PFSK-1 (cell line): ENCODE measurements around the gene RANGAP1.

ENCODE experiments used
- FOXP2 ChIP-seq: optimal IDR thresholded peaks from 2 replicates; pipeline ENCODE3; 2011; ENCODE audit warnings: borderline replicate concordance, control low read depth, inconsistent platforms; ENCODE audit not compliant: insufficient read depth; ENCODE audit errors: extremely low read length, extremely low read depth
- POLR2AphosphoS5 ChIP-seq: IDR thresholded peaks from 2 replicates; pipeline ENCODE4 v1.6.1; 2012; ENCODE audit warnings: low read depth, mild to moderate bottlenecking, control low read depth, low read length, moderate library complexity
- REST ChIP-seq, 2 experiments: IDR thresholded peaks; 2 replicates each; pipeline versions ENCODE4 v1.6.1 to v1.8.0; 2011 to 2012; ENCODE audit warnings: low read depth in 2 of 2, low read length in 2 of 2, control low read depth in 1 of 2, inconsistent platforms in 1 of 2, mild to moderate bottlenecking in 1 of 2, moderate library complexity in 1 of 2; ENCODE audit not compliant: insufficient read depth in 1 of 2
- SIN3A ChIP-seq: IDR thresholded peaks from 2 replicates; pipeline ENCODE4 v1.6.1; 2012; ENCODE audit warnings: mild to moderate bottlenecking, low read length, moderate library complexity, borderline replicate concordance; ENCODE audit not compliant: insufficient read depth
- TAF1 ChIP-seq: IDR thresholded peaks from 2 replicates; pipeline ENCODE4 v1.6.1; 2012; ENCODE audit warnings: low read length, control low read depth, borderline replicate concordance; ENCODE audit not compliant: insufficient read depth

The RANGAP1 gene

GRCh38 chr22:41263704-41264103, 22.3 kb downstream of the RANGAP1 start:
- TF ChIP-seq TAF1 (no peak), REST (IDR thresholded peaks at IDR 0.05; ENCODE audit: insufficient read depth in 1 of 2, low read depth in 2 of 2, low read length in 2 of 2) (no peak), SIN3A (no peak), FOXP2 (no peak), POLR2AphosphoS5 (no peak)

- TF ChIP-seq POLR2AphosphoS5: no peak
- no peak for TF ChIP-seq FOXP2
- no peak for TF ChIP-seq TAF1
- TF ChIP-seq SIN3A: no peak
- no peak for TF ChIP-seq REST (IDR thresholded peaks at IDR 0.05; ENCODE audit: insufficient read depth in 1 of 2, low read depth in 2 of 2, low read length in 2 of 2)
Measured at GRCh38 chr22:41262250-41262765, 23.7 kb downstream of the RANGAP1 start.

GRCh38 chr22:41261541-41262249, 24.3 kb downstream of the RANGAP1 start:
- TF ChIP-seq POLR2AphosphoS5 (no peak), REST (IDR thresholded peaks at IDR 0.05; ENCODE audit: insufficient read depth in 1 of 2, low read depth in 2 of 2, low read length in 2 of 2) (no peak), SIN3A (no peak), TAF1 (no peak), FOXP2 (no peak)

GRCh38 chr22:41260871-41261270, 25.1 kb downstream of the RANGAP1 start:
- no peak for TF ChIP-seq SIN3A
- TF ChIP-seq TAF1: no peak
- no peak for TF ChIP-seq FOXP2
- TF ChIP-seq POLR2AphosphoS5: no peak
- TF ChIP-seq REST (IDR thresholded peaks at IDR 0.05; ENCODE audit: insufficient read depth in 1 of 2, low read depth in 2 of 2, low read length in 2 of 2): no peak
